ENCODE data around the gene PSMD11. TPM values are rescaled to one million over a fixed set of nuclear protein-coding genes. Genes with fewer than 3 reads are reported as not detected.

PSMD11 gene
- total and polyA plus RNA-seq, 2 donors (not counting 3 experiments of a cell fraction or from before 2014, with no cell fraction given), result 59.4 to 153 TPM

- Histone ChIP-seq H3K27me3 (ENCODE audit: control insufficient read depth in 2 of 2, insufficient read depth in 2 of 2, low read length in 2 of 2) (no peaks in the 10 kb centered on the region), H3K4me2 (ENCODE audit: insufficient read depth, low read length) (peak overlapping the region; percentile 81), H3K9me1 (replicated peaks; ENCODE audit: control insufficient read depth, extremely low read depth, insufficient read depth, low read length) (no peaks in the 10 kb centered on the region), H3K9me3 (replicated peaks; ENCODE audit: control insufficient read depth, insufficient read depth, low read length) (no peaks in the 10 kb centered on the region), H4K20me1 (replicated peaks; ENCODE audit: control insufficient read depth, extremely low read depth, insufficient read depth, low read length) (no peaks in the 10 kb centered on the region), H3K9ac (replicated peaks; ENCODE audit: extremely low read depth, insufficient read depth, low read length) (peak overlapping the region; percentile 29), H3K36me3 (ENCODE audit: control insufficient read depth in 2 of 2, extremely low read depth in 1 of 2, insufficient read depth in 2 of 2, low read length in 2 of 2) (no peaks in the 10 kb centered on the region), H3K27ac (ENCODE audit: insufficient read depth, low read depth, low read length) (no peak overlapping the region), H3K4me1 (ENCODE audit: control insufficient read depth, extremely low read depth, insufficient read depth, low read length) (peaks cover 6% of the 10 kb centered on the region), H3K79me2 (ENCODE audit: control insufficient read depth, insufficient read depth, low read length) (peaks cover 2% of the 10 kb centered on the region), H2AFZ (ENCODE audit: low read depth, low read length) (peak overlapping the region; percentile 66), H3K4me3 (replicated peaks in 1 of 3; ENCODE audit: insufficient read depth in 1 of 3, low read depth in 1 of 3, low read length in 3 of 3) (peak overlapping the region; percentile 47 to 66 (median 60))
- TSS peak; percentile 25 for BruUV-seq (replicated peaks)
- FAIRE-seq (no peak), DNase-seq (ENCODE audit: low read depth, low spot score) (peak; percentile 24)
- dilution Hi-C loops (cut with MboI; ENCODE audit: extremely low pct_ligation_motif_present, low sequenced_read_pairs) (no loop called here), intact Hi-C loops (cut with micrococcal nuclease) (loop anchor here (2.0 to 10.0 kb wide), 2 partner anchors 449 to 507 kb away; partner anchors contain the start of gene SPACA3)
- ChIA-PET POLR2A (interaction anchor here (1.5 kb wide), 1 partner anchor 172 kb away, joined by 3 read pairs; no protein-coding TSS in a partner anchor), CTCF (interaction anchor here (0.8 to 6.6 kb wide), 11 partner anchors 12 to 1263 kb away, joined by 3 to 41 read pairs (median 3); partner anchors contain the start of gene MYO1D)
- TF ChIP-seq POLR2AphosphoS5 (IDR thresholded peaks at IDR 0.05; ENCODE audit: insufficient read depth, low read depth, low read length), result peak; percentile 8
- no peak for TF ChIP-seq MAX (IDR thresholded peaks at IDR 0.05; ENCODE audit: insufficient read depth, insufficient read length)
These were observed 43.3 kb downstream of the PSMD11 start for GRCh38 chr17:32487473-32488176.

- no peaks in the 10 kb centered on the region for H3K9me1 ChIP-seq (replicated peaks; ENCODE audit: control insufficient read depth, extremely low read depth, insufficient read depth, low read length)
- H3K27me3 ChIP-seq (ENCODE audit: control insufficient read depth in 2 of 2, insufficient read depth in 2 of 2, low read length in 2 of 2), result no peaks in the 10 kb centered on the region
- TF ChIP-seq GATA2 (IDR thresholded peaks at IDR 0.05; ENCODE audit: insufficient read depth, insufficient read length, low read depth, low read length), result no peak
- no peak for TF ChIP-seq POLR2AphosphoS5 (IDR thresholded peaks at IDR 0.05; ENCODE audit: insufficient read depth, low read depth, low read length)
- TF ChIP-seq POLR2A (IDR thresholded peaks at IDR 0.05; ENCODE audit: low read depth, low read length), result no peak
- TF ChIP-seq EZH2 (IDR thresholded peaks at IDR 0.05; ENCODE audit: borderline replicate concordance, low read depth, low read length, severe bottlenecking), result no peak
- no peak for TF ChIP-seq MAX (IDR thresholded peaks at IDR 0.05; ENCODE audit: insufficient read depth, insufficient read length)
- no peak for TF ChIP-seq MYC (IDR thresholded peaks at IDR 0.05; ENCODE audit: low read depth, low read length)
- no peak for TF ChIP-seq CTCF (IDR thresholded peaks at IDR 0.05; ENCODE audit: extremely low read depth in 1 of 2, insufficient read depth in 1 of 2, low read depth in 1 of 2, low read length in 2 of 2)
- TF ChIP-seq JUN (IDR thresholded peaks at IDR 0.05; ENCODE audit: borderline replicate concordance, insufficient read depth, insufficient read length, low read depth), result no peak
- TF ChIP-seq FOS (IDR thresholded peaks at IDR 0.05; ENCODE audit: borderline replicate concordance, insufficient read depth, low read length), result no peak
- no peaks in the 10 kb centered on the region for H3K36me3 ChIP-seq (ENCODE audit: control insufficient read depth in 2 of 2, extremely low read depth in 1 of 2, insufficient read depth in 2 of 2, low read length in 2 of 2)
- peaks cover 2% of the 10 kb centered on the region for H3K79me2 ChIP-seq (ENCODE audit: control insufficient read depth, insufficient read depth, low read length)
- BruUV-seq (replicated peaks), result no TSS peak
- no peak overlapping the region for H3K4me3 ChIP-seq (replicated peaks in 1 of 3; ENCODE audit: insufficient read depth in 1 of 3, low read depth in 1 of 3, low read length in 3 of 3)
- no peaks in the 10 kb centered on the region for H4K20me1 ChIP-seq (replicated peaks; ENCODE audit: control insufficient read depth, extremely low read depth, insufficient read depth, low read length)
- dilution Hi-C loops (cut with MboI; ENCODE audit: extremely low pct_ligation_motif_present, low sequenced_read_pairs), result no loop called here
- no peaks in the 10 kb centered on the region for H3K9me3 ChIP-seq (replicated peaks; ENCODE audit: control insufficient read depth, insufficient read depth, low read length)
- H3K9ac ChIP-seq (replicated peaks; ENCODE audit: extremely low read depth, insufficient read depth, low read length), result no peak overlapping the region
- intact Hi-C loops (cut with micrococcal nuclease), result loop anchor here (10.0 kb wide), 1 partner anchor 507 kb away; the partner anchor contains the start of gene SPACA3
- FAIRE-seq, result no peak
- ChIA-PET CTCF (interaction anchor here (1.3 to 4.9 kb wide), 4 partner anchors 27 to 269 kb away, joined by 3 to 37 read pairs (median 3); no protein-coding TSS in a partner anchor), POLR2A (no interaction called here)
- H3K4me1 ChIP-seq (ENCODE audit: control insufficient read depth, extremely low read depth, insufficient read depth, low read length), result peaks cover 6% of the 10 kb centered on the region
- H3K27ac ChIP-seq (ENCODE audit: insufficient read depth, low read depth, low read length), result no peak overlapping the region
- no peak for DNase-seq (ENCODE audit: low read depth, low spot score)
- H3K4me2 ChIP-seq (ENCODE audit: insufficient read depth, low read length), result no peak overlapping the region
- no peak overlapping the region for H2AFZ ChIP-seq (ENCODE audit: low read depth, low read length)
These were observed 43.9 kb downstream of the PSMD11 start for GRCh38 chr17:32488177-32488542.
